ENCODE measurements around the gene KCNN3. TPM values are rescaled to one million over a fixed set of nuclear protein-coding genes. Genes with fewer than 3 reads are reported as not detected.
"Not testable (repeated sequence)": the region's sequence is repeated elsewhere in the genome, so short reads cannot be mapped to it uniquely, and the experiment has no call there.

KCNN3 gene
- polyA plus RNA-seq (ENCODE audit: low read depth in 6 of 6): under 1 TPM in 1 of 6 donors, not detected in 5; 0.03 TPM

GRCh38 chr1:154870115-154870571 lies at the start of gene KCNN3:
TSS of gene KCNN3 (minus strand) at chr1:154870281. CDS start at chr1:154869964, 317 bp downstream.
- peaks cover 36 to 48% (median 38%) of the 10 kb centered on the region in 3 donors for H3K4me1 Mint-ChIP-seq
- DNase-seq: peak; percentile 82
- H3K27me3 Mint-ChIP-seq: peaks cover 44 to 69% (median 61%) of the 10 kb centered on the region in 3 donors
- H3K27ac Mint-ChIP-seq: peak within 1 kb of the TSS in 1 of 6 donors; percentile 71
- no peaks in the 10 kb centered on the region for H3K9me3 Mint-ChIP-seq
- peak; percentile 99 to 100 for ATAC-seq (ENCODE audit: low read depth in 2 of 2)
- no peaks in the 10 kb centered on the region for H3K36me3 Mint-ChIP-seq
- H3K4me3 Mint-ChIP-seq: peak within 1 kb of the TSS in 7 of 8 donors; percentile 52 to 86 (median 70)

DNA sequence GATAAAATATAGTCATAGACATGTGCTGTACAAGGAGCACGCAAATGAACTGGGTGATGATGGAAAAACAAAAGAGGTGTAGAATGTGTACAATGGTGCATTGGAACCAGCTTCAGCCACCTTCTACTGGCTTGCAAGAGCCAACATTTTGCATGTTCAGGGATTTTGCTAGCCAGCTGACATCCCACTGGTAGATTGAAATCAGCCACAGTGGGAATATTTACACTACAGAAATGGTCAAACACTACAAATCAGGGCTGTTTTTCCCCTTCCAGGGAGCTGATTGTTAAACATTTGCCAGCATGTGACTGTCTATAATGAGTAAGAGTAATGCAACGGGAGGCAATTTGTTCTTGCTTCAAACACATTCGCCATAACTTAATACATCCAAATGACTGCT lies 43.2 kb upstream of the KCNN3 start:
- Mint-ChIP-seq H3K27ac (no peak overlapping the region), H3K36me3 (peaks cover 0 to 7% of the 10 kb centered on the region in 2 donors), H3K4me1 (peaks cover 4 to 7% (median 5%) of the 10 kb centered on the region in 3 donors), H3K27me3 (no peaks in the 10 kb centered on the region), H3K9me3 (no peaks in the 10 kb centered on the region), H3K4me3 (no peak overlapping the region)
- no peak for ATAC-seq (ENCODE audit: low read depth in 2 of 2)
- DNase-seq: no peak

GRCh38 chr1:154912755-154913154 lies 42.7 kb upstream of the KCNN3 start:
- DNase-seq (no peak), ATAC-seq (ENCODE audit: low read depth in 2 of 2) (no peak)
- H3K4me3 Mint-ChIP-seq: no peak overlapping the region
- no peaks in the 10 kb centered on the region for H3K27me3 Mint-ChIP-seq
- peaks cover 3 to 4% (median 4%) of the 10 kb centered on the region in 3 donors for H3K4me1 Mint-ChIP-seq
- peaks cover 0 to 7% of the 10 kb centered on the region in 2 donors for H3K36me3 Mint-ChIP-seq
- H3K9me3 Mint-ChIP-seq: no peaks in the 10 kb centered on the region
- H3K27ac Mint-ChIP-seq: no peak overlapping the region

DNA sequence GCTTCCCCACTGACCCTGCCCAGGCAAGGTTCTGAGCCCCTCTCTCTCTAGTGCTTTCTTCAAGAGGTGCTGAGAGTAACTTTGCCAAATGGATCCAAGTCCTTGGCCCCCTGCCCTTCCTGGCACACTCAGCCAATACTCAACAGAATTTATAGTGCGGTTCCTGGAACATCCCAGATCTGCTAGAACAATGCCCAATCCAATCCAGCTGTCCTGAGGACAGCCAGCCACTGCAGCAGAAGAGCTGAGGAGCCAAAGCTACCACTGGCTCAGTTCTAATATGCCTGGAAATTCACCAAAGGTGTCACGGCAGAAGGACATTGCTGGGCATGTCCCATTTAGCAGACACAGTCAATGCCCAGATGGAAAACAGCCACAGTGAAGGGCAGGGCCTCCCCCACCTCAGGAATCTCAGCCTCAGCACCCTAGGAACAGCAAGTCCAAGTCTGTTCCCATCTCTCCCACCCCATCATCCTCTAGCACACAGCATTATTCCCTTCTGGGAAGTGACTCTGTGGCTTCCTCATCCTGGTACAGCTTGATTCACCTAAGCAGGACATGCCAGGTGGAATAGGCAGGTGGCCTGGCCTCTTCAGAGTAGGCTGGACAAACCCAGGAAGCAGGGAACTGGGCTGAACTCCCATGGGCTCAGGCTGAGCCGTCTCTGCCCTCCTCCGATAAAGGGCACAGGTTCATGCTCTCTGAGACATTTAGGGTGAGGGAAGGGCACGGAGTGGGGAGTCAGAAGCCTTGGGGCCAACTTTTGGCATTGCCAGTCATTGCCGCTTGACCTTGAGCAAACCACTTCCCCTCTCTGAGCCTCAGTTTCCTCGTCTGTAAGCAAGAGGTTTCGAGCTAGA lies 41.8 kb upstream of the KCNN3 start:
- no peaks in the 10 kb centered on the region for H3K9me3 Mint-ChIP-seq

DNA sequence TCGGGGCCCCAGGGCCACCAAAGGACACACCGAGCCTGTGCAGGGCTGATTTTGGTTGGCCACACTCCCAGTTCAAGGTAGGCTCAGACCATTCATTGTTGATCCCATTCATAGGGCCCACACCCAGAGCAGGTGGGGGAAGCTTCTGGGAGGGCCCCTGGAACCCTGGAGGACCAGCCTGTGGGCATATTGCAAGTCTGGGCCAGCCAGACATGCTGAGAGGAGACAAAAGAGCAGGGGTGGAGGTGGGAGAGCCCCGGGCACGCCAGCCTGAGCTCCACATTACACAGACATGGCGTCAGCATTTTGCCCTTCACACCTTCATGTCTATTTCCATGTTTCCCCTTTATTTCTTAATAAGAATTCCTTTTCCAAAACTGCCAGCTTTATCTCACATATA lies 40.8 kb upstream of the KCNN3 start:
- peak overlapping the region in 1 of 6 donors; percentile 37 for H3K27ac Mint-ChIP-seq
- no peak for ATAC-seq (ENCODE audit: low read depth in 2 of 2)
- H3K27me3 Mint-ChIP-seq: no peaks in the 10 kb centered on the region
- H3K4me1 Mint-ChIP-seq: peaks cover 0 to 4% (median 0%) of the 10 kb centered on the region in 3 donors
- DNase-seq: no peak
- H3K4me3 Mint-ChIP-seq: no peak overlapping the region
- H3K9me3 Mint-ChIP-seq: no peaks in the 10 kb centered on the region
- H3K36me3 Mint-ChIP-seq: no peaks in the 10 kb centered on the region

More for the DNA sequence above, 41.8 kb upstream of the KCNN3 start:
- no peak for DNase-seq
- Mint-ChIP-seq H3K27me3 (no peaks in the 10 kb centered on the region), H3K27ac (peak overlapping the region in 1 of 6 donors; percentile 28), H3K4me3 (no peak overlapping the region), H3K4me1 (peaks cover 0 to 4% (median 0%) of the 10 kb centered on the region in 3 donors), H3K36me3 (peaks cover 0 to 6% of the 10 kb centered on the region in 2 donors)
- ATAC-seq (ENCODE audit: low read depth in 2 of 2): no peak

DNA sequence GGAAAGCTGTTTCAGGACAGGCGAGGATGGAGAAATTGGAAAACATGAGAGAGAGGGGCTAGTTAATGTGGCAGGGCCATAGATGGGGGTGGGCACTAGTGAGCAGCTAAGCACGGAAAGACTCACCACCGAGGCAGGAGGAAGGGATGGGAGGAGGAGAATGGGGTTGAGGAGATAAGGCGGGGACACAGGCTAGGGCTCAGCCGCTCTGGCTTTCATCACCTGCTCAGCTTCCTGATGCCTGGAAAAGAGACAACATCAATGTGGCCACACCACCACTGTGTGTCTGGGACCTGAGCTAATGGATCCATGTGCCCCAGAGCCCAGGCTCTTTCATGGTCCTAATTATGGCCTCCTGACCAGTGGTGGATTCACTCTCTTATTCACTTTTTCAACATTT lies 38.9 kb upstream of the KCNN3 start:
- Mint-ChIP-seq H3K4me3 (no peak overlapping the region), H3K27me3 (no peaks in the 10 kb centered on the region), H3K4me1 (peaks cover 0 to 4% (median 0%) of the 10 kb centered on the region in 3 donors), H3K9me3 (no peaks in the 10 kb centered on the region), H3K36me3 (no peaks in the 10 kb centered on the region), H3K27ac (no peak overlapping the region)
- ATAC-seq (ENCODE audit: low read depth in 2 of 2) (no peak), DNase-seq (no peak)

- H3K27ac Mint-ChIP-seq: peak overlapping the region in 1 of 6 donors; percentile 38
- H3K27me3 Mint-ChIP-seq; H3K4me3 Mint-ChIP-seq; H3K36me3 Mint-ChIP-seq; H3K4me1 Mint-ChIP-seq; ATAC-seq (ENCODE audit: low read depth in 2 of 2); H3K9me3 Mint-ChIP-seq; DNase-seq: not testable (repeated sequence)
These were observed 38.0 kb upstream of the KCNN3 start for GRCh38 chr1:154908129-154908528.

DNA sequence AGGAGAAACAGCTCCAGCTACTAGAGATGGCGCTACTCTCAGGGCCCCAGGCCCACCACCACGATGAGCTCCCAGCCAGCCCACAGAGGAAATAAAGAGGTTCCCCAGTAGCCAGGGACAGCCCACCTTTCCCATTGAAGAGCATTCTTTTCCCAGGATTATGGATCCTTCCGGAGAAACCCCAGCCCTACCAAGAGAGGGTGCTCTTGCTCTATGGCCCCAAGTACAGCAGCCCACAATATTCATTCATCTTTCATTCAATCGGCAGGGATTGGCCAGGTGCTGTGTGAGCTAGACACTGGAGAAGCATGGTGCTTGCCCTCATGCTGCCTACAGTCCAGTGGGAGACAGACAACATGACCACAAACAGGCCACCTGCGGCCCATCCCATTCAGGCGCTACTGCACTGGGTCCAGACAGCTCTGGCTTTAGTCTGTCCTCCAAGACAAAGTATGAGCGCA lies 36.6 kb upstream of the KCNN3 start:
- Mint-ChIP-seq H3K27me3 (no peaks in the 10 kb centered on the region), H3K4me3 (no peak overlapping the region), H3K4me1 (peaks cover 0 to 4% (median 0%) of the 10 kb centered on the region in 3 donors), H3K36me3 (no peaks in the 10 kb centered on the region), H3K27ac (no peak overlapping the region), H3K9me3 (no peaks in the 10 kb centered on the region)
- DNase-seq (no peak), ATAC-seq (ENCODE audit: low read depth in 2 of 2) (no peak)

DNA sequence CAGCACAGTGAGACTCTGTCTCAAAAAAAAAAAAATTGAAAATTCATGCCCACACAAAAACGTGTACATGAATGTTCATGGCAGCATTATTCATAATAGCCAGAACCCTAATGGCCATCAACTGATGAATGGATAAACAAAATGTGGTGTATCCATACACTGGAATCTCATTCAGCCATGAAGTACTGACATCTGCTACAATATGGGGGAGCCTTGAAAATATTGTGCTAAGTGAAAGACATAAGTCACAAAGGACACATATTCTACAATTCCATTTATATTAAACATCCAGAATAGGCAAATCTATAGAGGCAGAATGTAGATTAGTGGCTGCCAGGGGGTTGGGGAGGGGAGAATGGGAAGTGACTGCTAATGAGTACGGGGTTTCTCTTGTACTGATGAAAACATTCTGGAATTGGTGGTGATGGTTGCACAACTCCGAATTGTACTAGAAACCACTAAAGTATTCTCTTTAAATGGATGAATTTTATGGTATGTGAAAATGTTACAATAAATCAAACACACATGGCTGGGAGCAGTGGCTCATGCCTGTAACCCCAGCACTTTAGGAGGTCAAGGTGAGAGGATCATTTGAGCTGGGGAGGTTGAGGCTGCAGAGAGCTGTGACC lies 33.0 kb upstream of the KCNN3 start:
- H3K27me3 Mint-ChIP-seq: no peaks in the 10 kb centered on the region

GRCh38 chr1:154901591-154901990 lies 31.5 kb upstream of the KCNN3 start:
- ATAC-seq (ENCODE audit: low read depth in 2 of 2) (no peak), DNase-seq (no peak)
- Mint-ChIP-seq H3K27me3 (no peaks in the 10 kb centered on the region), H3K4me1 (no peaks in the 10 kb centered on the region), H3K4me3 (no peak overlapping the region), H3K9me3 (no peaks in the 10 kb centered on the region), H3K27ac (no peak overlapping the region), H3K36me3 (no peaks in the 10 kb centered on the region)

More for the DNA sequence above, 33.0 kb upstream of the KCNN3 start:
- H3K4me3 Mint-ChIP-seq: no peak overlapping the region
- no peaks in the 10 kb centered on the region for H3K9me3 Mint-ChIP-seq
- ATAC-seq (ENCODE audit: low read depth in 2 of 2) (no peak), DNase-seq (no peak)
- H3K36me3 Mint-ChIP-seq: no peaks in the 10 kb centered on the region
- no peak overlapping the region for H3K27ac Mint-ChIP-seq
- no peaks in the 10 kb centered on the region for H3K4me1 Mint-ChIP-seq

GRCh38 chr1:154899041-154899440 lies 29.0 kb upstream of the KCNN3 start:
- Mint-ChIP-seq H3K36me3 (no peaks in the 10 kb centered on the region), H3K4me3 (no peak overlapping the region), H3K27me3 (no peaks in the 10 kb centered on the region)

DNA sequence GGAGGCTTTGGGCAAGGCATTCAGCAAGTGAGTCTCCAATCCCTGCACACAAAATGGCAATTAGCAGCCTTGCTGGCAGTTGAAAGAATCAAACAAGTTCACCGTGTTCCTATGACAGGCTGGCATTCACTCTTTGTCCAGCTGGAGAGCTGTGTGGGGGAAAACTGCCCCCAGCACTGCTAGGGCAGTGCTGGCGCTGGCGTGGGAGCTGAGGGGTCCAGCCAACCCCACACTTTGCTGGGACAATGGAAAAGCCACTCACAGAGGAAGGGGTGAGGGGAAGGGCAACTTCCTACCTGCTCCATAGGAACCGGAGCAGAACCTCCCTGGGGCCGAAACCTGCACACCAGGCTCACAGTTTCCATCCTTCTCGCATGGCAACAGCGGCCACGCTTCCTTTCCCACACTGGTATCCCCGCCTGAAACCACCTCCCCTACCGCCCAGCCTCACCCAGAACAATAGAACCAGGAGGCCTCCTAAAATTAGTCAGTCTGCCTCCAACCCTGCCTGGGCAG lies 26.7 kb upstream of the KCNN3 start:
- Mint-ChIP-seq H3K4me3 (no peak overlapping the region), H3K36me3 (no peaks in the 10 kb centered on the region), H3K27me3 (no peaks in the 10 kb centered on the region), H3K4me1 (no peaks in the 10 kb centered on the region), H3K27ac (peak overlapping the region in 1 of 6 donors; percentile 44), H3K9me3 (peaks cover 0 to 2% (median 0%) of the 10 kb centered on the region in 7 donors)
- no peak for DNase-seq
- no peak for ATAC-seq (ENCODE audit: low read depth in 2 of 2)

More at GRCh38 chr1:154899041-154899440, 29.0 kb upstream of the KCNN3 start:
- Mint-ChIP-seq H3K9me3 (peaks cover 0 to 2% (median 0%) of the 10 kb centered on the region in 7 donors), H3K4me1 (no peaks in the 10 kb centered on the region), H3K27ac (peak overlapping the region in 1 of 6 donors; percentile 39)
- DNase-seq (no peak), ATAC-seq (ENCODE audit: low read depth in 2 of 2) (no peak)

DNA sequence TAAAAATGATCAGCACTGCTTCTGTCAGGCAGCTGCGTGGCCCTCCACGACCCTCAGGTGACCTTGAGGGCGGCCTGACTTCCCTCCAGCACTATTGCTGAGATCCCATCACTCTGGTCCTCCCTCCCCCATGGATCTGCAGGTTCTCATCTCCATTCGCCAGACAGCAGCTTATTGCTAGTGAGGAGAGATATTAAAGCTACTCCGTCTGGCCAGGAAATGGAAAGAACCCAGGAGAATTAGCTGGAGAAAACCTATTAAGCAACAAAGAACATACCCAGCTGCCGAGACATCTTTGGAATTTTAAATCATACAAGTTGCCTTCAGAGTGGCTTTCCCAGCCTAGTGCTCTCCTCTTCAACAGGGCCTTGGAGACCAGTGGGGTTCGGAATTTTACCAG lies 25.7 kb upstream of the KCNN3 start:
- Mint-ChIP-seq H3K4me3 (no peak overlapping the region), H3K9me3 (peaks cover 0 to 2% (median 0%) of the 10 kb centered on the region in 7 donors), H3K4me1 (no peaks in the 10 kb centered on the region), H3K27ac (no peak overlapping the region), H3K36me3 (no peaks in the 10 kb centered on the region), H3K27me3 (no peaks in the 10 kb centered on the region)
- ATAC-seq (ENCODE audit: low read depth in 2 of 2): no peak
- DNase-seq: no peak

All from naive B cell (primary cell).